ENCODE results near the gene MCCC1.
"Not testable (repeated sequence)": the region's sequence is repeated elsewhere in the genome, so short reads cannot be mapped to it uniquely, and the experiment has no call there.

MCCC1 gene

DNA sequence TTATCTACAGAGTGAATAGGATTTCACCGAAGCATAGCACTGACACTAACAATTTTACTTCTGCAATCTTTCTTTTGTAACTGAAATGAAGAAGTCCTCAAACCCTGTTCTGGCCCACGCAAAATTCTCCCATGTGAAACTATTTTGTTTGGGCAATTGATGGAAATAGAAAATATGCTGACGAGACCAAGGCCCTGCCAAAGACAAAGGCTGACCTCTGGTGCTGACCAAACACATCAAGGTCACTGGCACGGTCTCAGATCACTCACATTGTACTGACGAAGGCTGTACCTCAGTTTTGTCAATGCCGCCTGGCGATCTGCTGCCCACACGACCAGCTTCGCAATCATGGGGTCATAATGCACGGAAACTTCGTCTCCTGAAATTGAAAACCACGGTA lies 60.5 kb downstream of the MCCC1 start:
- DNase-seq, result no peak

DNA sequence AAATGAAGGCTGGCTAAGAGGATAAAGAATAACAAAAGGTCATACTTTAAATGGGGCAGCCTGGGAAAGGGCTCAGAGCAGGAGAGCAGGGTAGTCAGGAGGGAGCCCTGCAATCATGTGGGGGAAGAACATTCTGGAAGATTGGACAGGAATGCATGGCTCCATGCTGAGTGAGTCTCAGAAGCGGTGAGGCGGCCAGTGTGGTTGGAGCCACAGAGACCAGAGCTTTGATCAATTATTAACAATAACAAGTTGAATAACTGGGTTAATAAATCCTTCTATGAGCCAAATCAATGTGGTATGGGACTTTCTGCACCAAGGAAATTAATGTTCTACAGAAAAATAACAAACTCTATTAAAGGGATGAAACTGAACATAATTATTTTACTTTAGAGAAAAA lies 61.1 kb downstream of the MCCC1 start:
- DNase-seq, result no peak

DNA sequence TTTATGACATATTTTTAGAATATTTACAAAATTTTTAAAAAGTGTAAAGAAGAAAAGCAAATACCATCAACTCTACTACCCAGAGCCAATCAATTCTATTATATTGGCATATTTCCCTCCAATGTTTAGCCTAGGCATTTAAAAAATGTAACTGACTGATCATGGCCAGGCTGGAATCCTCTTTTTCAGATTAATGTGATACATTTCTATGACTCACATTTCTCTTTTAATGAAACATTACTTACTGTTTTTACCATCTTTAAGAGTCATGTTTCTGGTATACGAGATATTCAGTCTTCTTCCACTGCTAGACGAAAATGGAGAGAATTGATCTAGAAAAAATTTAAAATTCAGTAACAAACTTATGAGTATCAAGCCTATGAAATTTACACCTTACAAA lies 65.5 kb downstream of the MCCC1 start:
- no peak for DNase-seq

DNA sequence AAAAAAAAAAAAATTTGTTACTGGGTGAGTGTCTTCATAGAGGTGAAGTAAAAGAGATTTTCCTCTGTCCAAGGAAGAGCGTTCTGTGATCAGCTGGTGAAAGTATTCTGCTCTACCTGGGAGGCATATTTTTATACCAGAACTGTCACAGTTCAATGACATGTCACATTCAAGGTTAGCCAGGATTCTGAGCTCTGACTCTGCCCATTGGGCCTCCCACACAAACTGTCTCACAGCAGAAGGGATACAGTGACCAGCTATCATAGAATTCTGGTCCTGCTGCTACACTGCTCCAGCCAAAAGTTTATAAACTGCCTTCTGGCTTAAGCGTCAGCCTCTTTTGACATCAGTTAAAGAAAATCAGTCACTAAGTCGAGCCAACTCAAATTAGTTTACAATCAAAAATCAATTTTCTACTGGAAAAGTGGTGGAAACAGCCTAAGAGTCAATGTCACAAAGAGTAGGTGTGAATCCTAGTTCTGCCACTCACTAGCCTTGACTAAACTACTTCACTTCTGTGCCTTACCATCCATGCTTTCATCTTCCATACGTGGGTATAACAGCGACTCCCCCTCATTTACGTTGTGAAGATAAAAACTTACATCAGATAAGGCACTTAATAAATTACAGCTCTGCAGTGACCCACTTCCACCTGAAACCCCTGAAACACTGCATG lies 66.3 kb downstream of the MCCC1 start:
- DNase-seq, result no peak

DNA sequence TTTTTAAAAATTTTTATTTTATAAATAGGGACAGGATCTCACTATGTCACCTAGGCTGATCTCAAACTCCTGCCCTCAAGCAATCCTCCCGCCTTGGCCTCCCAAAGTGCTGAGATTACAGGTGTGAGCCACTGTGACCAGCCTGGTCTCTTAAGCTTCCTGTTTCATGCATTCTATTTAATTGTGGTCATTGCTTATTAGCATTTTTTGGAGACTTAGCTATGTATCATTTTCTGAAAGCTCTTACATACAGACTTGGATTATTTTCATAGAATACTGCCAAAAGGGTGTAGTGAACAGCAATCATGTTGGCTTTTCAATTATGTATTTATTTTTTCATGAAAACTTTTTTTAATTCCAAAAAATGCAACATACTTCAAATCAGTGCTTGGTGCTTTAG lies 67.5 kb downstream of the MCCC1 start:
- no peak for DNase-seq

DNA sequence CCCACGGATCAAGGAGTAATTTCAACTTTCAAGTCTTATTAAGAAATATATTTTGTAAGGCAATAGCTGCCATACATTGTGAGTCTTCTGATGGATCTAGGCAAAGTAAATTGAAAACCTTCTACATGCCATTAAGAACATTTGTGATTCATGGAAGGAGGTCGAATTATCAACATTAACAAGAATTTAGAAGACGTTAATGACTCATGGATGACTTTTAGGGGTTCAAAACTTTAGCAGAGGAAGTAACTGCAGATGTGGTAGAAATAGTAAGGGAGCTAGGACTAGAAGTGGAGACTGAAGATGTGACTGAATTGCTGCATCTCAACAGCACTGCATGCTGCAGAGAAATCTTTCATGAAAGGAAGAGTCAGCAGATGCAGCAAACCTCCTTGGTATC lies 70.9 kb downstream of the MCCC1 start:
- DNase-seq, result no peak

DNA sequence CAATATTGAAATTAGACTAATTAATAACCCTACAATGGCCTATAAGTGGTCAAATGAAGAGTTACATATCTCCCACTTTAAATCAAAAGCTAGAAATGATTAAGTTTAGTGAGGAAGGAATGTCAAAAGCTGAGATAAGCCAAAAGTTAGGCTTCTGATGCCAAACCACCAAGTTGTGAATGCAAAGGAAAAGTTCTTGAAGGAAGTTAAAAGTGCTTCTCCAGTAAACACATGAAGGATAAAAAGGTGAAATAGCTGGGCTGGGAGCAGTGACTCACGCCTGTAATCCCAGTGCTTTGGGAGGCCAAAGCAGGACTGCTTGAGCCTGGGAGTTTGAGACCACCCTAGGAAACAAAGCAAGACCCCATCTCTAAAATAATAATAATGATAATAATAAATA lies 72.0 kb downstream of the MCCC1 start:
- DNase-seq, result no peak

DNA sequence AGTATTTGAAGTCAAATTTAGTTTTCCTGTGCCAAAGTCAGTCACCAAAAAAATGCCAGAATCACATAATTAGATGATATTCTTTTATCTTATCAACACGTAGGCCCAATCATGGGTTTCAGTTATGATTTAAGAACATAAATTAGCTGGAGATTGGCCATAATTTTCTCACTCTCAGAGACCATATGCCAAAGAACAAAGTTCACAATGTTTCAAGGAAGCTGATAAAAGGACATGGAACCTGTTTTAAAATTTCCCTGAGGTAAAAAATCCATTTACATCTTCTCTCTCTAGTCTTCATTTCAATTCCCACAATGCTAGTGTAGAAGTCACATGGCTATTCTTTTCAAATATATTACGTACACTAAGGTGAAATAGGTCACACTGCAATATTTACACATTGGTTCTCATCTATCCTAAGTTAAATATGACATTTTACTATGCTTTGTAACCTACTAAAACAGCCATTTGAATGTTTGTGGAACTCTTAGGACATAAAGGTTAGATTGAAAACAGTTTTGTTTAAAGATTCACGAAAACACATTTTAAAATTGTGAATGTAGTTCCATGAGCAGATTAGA lies 76.3 kb downstream of the MCCC1 start:
- DNase-seq, result no peak

DNA sequence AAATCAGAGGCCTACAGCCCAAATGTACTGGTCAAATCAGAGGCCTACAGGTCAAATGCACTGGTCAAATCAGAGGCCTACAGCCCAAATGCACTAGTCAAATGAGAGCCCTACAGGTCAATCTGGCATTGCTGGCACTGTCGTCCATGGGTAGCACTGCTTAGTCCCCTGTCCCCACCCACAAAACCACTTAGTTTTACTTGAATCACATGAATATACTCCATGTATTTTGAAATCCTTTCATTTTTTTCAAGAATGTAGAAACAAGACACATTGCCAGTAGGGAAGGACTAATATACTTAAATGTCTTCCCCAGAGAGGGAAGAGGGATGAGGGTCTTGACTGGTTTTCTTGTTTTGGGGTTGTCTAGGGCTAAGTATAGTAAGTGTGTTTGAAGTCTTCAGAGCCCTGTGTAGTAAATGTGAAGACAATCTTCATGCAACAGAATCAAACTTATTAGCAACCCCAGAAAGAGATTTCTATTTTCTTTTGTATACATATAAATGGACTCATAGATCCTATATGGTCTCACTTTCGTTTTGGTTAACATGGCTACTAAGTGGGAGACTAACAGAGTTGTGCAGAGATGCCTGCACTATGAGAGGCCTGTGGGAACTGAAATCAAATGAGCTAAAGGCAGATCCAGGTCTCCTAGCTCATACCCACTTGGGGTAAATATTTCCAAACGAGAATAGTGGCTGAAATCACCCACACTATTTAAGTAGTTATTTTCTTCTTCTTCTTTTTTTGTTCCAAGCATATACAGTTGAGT lies 80.7 kb downstream of the MCCC1 start:
- DNase-seq, result no peak

DNA sequence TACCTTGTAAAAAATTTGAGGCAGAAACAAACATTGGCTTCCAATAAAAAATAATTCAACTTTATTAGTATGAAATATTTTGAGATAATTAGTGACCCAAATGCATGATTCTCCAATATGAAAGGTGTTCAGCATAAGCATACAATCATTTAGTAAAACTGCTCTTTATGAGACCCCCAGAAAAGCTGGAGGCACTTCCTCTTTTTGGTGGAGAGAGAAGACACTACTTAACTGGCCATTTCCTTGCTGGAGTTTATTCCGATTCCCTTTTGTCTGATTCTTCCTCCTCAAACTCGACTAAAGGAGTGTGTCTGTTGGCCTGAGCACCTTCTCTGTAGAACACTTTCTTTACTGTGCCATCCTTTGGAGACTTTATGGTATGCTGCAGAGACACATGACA lies 84.1 kb downstream of the MCCC1 start:
- no peak for DNase-seq

DNA sequence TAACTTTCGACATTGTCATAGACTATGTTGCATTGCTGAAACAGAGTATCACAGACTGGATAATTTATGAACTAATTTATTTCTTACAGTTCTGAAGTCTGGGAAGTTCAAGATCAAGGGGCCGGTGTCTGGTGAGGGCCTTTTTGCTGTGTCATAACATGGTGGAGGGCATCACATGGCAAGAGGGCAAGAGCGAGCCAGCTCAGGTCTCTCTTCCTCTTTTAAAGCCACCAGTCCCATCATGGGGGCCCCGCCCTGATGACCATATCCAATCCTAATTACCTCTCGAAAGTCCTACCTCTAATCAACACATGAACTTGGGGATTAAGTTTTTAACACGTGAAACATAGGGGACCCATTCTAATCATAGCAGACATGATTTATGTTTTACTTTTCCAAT lies 85.4 kb downstream of the MCCC1 start:
- no peak for DNase-seq

DNA sequence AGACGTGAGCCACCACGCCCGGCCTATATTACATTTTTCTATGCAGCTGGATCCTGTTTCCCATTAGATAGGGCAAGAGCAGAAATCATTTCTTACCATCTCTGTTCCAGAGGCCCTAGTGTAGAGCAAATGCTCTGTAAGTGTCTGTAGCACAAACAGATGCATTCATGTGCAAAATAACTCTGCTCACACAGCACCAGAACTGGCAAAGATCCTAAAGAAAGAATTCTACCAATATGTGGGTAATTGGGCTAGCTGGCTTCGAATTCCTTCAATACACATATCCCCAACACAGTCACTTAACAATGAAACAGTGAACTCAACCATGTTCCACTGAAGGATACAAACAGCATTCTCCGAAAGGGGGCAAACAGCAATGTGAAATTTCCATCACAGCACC lies 86.2 kb downstream of the MCCC1 start:
- DNase-seq, result no peak

DNA sequence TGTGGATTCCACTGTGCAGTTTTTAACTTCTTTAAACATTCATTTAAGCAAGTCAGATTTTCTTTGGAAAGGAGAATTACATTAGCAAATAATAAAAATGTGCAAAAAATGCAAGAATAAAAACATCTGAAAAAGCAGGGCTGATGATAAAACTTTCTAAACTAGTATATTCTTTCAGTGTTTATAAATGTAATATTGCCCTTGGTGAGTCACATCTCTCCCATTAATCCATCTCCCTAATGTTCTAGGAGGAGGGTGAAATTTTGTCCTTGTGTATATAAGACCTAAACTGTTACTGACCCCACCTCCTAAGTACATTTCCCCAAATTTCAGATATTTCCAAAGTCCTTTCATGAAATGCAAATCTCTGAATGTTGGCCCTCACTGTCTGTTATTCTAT lies 90.5 kb downstream of the MCCC1 start:
- DNase-seq, result no peak

DNA sequence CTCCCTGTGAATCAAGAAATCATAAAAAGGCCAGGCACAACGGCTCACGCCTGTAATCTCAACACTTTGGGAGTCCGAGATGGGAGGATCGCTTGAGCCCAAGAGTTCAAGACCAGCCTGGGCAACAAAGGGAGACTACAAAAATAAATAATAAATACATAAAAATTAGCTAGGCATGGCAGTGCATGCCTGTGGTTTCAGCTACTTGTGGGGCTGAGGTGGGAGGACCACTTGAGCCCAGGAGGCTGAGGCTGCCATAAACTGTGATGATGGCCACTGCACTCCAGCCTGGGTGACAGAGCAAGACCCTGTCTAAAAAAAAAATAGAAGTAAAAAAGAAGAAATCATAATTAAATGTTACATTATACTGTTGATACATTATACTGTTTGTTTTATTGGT lies 91.0 kb downstream of the MCCC1 start:
- DNase-seq, result no peak

DNA sequence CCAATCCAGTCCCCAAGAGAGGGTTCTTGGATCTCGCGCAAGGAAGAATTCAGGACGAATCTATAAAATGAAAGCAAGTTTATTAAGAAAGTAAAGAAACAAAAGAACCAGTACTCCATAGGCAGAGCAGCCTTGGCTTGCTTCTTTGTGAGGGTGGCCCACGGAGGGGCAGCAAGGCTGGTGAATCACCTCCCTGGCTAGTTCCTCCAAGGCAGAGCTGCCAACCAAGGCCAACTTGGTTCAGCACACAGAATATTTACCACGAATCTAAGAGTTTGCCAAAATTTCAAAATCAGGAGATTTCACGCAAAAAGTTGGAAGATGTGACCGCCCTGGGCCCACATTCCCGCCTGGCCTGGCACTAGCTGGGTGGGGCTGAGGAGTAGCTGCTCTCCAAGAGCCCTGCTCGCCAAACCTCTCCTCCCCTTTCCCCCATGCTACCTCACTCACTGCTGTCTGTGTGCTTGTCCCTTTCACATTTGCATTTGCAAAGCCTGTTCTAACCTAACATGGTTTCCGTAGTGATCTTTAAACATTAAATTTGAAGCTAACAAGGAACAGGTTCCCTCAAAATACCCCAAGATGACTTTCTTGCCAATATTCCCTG lies 92.8 kb downstream of the MCCC1 start:
- no peak for DNase-seq

DNA sequence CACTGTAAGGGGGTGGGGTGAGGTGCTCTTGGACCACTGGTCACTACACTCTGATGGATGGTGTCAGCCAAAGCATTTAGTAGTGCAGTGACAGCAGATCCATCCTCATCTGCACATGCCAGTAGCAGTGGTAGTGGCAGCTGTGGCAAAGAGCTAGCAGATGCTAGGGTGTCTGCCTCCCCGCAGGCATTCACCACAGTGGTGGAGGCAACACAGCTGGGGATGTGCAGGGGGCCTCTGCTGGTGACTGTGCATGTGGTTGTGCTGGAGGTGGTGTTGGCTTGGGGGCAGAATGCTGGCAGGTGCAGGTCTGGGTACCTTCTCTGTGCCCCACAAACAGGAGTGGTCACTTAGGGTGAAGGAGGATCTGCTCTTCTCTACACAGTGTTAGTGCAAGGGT lies 99.5 kb downstream of the MCCC1 start:
- DNase-seq, result no peak

DNA sequence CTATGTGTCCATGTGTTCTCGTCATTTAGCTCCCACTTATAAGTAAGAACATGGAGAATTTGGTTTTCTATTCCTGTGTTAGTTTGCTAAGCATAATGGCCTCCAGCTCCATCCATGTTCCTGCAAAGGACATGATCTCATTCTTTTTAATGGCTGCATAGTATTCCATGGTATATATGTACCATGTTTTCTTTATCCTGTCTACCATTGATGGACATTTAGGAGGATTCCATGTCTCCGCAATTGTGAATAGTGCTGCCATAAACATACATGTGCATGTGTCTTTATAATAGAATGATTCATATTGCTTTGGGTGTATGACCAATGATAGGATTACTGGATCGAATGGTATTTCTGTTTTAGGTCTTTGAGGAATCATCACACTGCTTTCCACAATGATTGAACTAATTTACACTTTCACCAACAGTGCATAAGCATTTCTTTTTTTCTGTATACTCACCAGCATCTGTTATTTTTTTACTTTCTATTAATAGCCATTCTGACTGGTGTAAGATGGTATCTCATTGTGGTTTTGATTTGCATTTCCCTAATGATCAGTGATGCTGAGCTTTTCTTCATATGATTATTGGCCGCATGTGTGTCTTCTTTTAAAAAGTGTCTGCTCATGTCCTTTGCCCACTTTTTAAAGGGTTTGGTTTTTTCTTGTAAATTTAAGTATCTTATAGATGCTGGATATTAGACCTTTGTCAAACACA lies 105.7 kb downstream of the MCCC1 start:
- not testable (repeated sequence) for DNase-seq

DNA sequence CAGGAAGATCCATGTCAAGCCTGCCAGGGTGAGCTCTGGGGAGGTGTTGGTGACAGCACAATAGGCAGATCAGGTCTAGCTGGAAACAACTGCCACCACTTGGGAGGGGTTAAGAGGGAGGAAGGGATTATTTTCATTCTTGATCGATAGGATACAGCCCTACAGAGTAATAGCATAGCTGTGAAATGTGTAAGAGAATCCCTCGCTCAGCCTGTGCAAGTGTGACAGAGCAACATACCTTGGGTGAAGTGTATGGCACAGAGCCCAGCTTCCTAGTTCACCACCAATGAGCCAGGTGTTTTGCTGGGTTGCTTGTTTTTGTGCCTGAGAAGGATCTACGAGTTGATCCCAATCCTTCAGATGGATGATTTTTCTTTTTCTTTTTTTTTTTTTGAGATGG lies 109.7 kb downstream of the MCCC1 start:
- peak; percentile 66 for DNase-seq

DNA sequence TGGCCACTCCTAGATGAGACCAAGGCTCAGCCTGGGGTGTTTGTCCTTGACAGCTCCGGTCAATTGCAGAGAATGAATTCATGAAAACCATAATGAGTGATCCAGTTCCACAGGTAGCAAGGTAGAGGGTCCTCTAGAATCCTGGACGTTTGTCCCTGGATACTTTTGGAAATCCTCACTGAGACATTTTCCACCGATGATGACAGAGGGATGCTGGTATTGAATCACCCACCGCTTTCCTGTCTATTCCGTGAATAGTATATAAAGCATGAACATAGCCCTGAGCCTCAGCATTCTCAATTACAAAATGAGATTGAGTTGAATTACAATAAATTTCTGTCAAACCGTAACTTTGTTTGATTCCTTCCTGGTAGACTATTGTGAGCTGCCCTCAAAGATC lies 113.3 kb downstream of the MCCC1 start:
- DNase-seq, result no peak

DNA sequence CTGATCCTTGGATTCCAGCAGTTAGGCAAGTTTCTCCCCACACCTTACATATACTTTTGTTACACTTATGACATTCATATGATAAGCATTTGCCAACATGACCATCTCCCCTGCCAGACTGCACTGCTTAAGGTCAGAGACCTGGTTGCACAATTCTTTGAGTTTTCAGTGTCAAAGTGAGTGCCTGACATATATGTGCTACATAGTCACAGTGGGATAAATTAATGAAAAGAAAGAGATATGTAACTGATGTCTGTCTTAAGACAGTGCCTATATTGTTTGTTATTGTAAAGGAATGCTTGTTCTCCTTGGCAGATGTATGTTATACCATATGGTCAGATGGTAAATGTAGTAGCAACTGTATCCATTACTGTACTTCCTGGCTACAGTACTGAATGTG lies 115.4 kb downstream of the MCCC1 start:
- DNase-seq, result no peak

DNA sequence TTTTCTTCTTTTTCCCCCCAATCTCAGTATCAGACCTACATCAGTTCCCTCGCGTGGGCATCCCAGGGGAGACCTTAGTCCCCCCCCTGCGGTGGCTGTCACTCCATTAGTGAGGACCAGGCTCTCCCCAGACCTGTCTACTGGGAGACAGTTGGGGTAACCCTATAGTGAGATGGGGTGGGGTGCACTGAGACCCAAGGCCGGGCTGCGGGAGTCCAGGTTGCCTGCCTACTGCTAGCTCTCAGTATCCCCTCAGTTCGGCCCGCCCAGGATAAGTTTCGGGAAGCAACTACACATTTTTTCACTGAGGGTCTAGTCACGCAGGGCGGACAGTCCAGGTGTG lies 118.3 kb downstream of the MCCC1 start:
- DNase-seq, result no peak

DNA sequence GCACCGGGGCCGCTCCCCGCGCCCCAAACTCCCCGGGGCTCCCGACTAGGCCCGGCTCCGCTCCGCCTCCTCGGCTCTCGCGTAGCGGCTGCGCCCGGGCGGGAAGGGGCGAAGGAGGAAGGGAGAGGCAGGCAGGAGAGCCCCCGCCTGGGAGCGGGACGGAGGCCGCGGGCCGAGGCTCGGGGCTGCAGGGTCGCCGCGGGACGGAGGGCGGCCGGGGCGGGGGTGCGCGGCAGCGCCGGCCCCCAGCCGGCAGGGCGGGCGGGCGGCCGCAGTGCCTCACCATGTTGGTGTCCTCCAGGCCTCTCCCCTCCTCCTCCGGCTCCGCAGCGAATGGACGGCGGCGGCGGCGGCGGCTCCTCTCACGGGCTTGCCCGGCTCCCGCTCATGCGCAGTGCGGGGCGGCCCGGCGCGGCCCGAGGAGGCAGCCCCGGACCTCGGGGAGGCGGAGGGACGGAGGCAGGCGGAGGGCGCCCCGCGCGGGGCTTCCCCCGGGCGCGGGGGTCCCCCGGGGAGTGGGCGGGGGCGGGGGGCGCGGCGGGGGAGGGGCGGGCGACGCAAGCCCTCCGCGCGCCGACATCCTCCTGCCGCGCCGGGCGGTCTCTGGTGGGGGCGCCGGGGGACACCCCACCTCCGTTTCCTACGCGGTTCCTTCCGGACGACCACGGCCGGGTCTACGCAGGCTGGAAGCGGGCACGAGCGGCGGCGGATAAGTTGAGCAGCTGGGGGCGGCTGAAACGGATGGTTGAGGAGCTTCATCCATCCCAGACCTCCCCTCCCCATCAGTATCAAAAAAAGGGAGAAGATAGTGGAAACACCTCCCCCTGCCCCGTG lies 118.9 kb downstream of the MCCC1 start, which contains the start of gene DCUN1D1:
Gene DCUN1D1, minus strand, starts transcription at position 335 of the 834 bp plus-strand sequence. Its CDS starts 49 bp downstream, at position 286.
- DNase-seq, result peak; percentile 88

Measured in NCI-H1105 (cell line).